Parathyroid adenoma (tissue), 2 donors: Measurements from ENCODE around the gene COL11A2.

Experiments
- H2AFZ ChIP-seq: fragments of 300-600 bp; sonication (generic); one replicate; pipeline ENCODE4 v1.7.0; 2017; ENCODE audit warnings: antibody characterized with exemption, mild to moderate bottlenecking
- H3K27ac ChIP-seq: fragments of 300-600 bp; sonication (generic); one replicate; pipeline ENCODE4 v1.7.0; 2017
- H3K27me3 ChIP-seq: fragments of 300-600 bp; sonication (generic); one replicate; pipeline ENCODE4 v1.7.0; 2017; ENCODE audit warnings: low read length; ENCODE audit not compliant: control insufficient read depth, insufficient read depth
- H3K36me3 ChIP-seq: fragments of 300-600 bp; sonication (generic); one replicate; pipeline ENCODE4 v1.7.0; 2017; ENCODE audit warnings: low read length; ENCODE audit not compliant: control insufficient read depth, insufficient read depth
- H3K4me1 ChIP-seq: fragments of 300-600 bp; sonication (generic); one replicate; pipeline ENCODE4 v1.7.0; 2017; ENCODE audit warnings: control low read depth
- H3K4me2 ChIP-seq: fragments of 300-600 bp; sonication (generic); one replicate; pipeline ENCODE4 v1.7.0; 2017; ENCODE audit warnings: low read length
- H3K4me3 ChIP-seq: fragments of 300-600 bp; sonication (generic); one replicate; pipeline ENCODE4 v1.7.0; 2017; ENCODE audit warnings: low read depth, low read length
- H3K79me2 ChIP-seq: fragments of 300-600 bp; sonication (generic); one replicate; pipeline ENCODE4 v1.7.0; 2017; ENCODE audit warnings: control low read depth
- H3K9ac ChIP-seq: fragments of 300-600 bp; sonication (generic); one replicate; pipeline ENCODE4 v1.7.0; 2017; ENCODE audit warnings: mild to moderate bottlenecking
- H3K9me3 ChIP-seq: fragments of 300-600 bp; sonication (generic); one replicate; pipeline ENCODE4 v1.7.0; 2017; ENCODE audit warnings: low read length; ENCODE audit not compliant: control insufficient read depth
- TF ChIP-seq, protein P1 (sequence below): fragments of 300-600 bp; sonication (generic); IDR thresholded peaks from one replicate; pipeline ENCODE4 v1.7.0; 2017; ENCODE audit warnings: antibody characterized with exemption, mild to moderate bottlenecking
- donor health status: primary hyperparathyroidism.

The COL11A2 gene

DNA sequence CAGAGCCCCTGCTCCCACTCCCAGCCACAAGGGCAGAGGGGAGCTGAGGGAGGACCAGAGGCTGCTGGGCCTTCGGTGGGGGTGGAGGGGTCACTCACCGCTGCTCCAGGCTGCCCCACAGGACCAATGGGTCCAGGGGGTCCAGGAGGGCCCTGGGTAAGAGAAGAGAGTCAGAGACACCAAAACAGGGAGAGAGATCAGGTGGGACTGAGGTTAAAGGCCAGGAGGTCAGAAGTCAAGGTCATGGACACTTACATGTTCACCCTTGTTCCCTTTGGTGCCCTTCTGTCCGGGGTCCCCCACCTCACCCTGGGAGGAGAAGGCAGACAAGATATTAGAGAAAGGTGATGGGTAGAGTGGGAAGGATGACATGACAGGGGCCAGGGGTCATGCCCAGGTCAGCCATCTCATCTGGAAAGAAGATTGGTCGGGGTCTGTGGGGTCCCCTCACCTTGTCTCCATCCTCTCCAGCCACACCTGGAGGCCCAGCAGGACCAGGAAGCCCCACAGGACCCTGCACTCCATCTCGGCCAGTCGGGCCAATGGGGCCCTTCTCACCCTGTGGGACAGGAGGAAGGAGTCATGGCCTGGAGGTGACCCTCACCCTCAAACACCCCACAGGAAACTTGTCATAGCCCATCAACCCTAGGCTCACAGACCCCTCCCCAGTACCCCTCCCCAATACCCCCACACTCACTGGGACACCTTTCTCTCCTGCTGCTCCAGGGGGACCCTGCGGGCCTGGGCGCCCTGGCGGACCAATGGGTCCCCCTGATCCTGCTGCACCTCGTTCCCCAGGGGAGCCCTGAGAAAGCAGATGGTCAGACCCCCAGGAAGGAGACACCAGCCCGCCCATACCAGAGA lies 21.0 kb downstream of the COL11A2 start:
- no peaks in the 10 kb centered on the region for H3K79me2 ChIP-seq
- H3K9ac ChIP-seq = no peak overlapping the region
- H2AFZ ChIP-seq = no peak overlapping the region
- H3K4me2 ChIP-seq = no peak overlapping the region
- H3K4me1 ChIP-seq = no peaks in the 10 kb centered on the region
- TF ChIP-seq, protein P1, sequence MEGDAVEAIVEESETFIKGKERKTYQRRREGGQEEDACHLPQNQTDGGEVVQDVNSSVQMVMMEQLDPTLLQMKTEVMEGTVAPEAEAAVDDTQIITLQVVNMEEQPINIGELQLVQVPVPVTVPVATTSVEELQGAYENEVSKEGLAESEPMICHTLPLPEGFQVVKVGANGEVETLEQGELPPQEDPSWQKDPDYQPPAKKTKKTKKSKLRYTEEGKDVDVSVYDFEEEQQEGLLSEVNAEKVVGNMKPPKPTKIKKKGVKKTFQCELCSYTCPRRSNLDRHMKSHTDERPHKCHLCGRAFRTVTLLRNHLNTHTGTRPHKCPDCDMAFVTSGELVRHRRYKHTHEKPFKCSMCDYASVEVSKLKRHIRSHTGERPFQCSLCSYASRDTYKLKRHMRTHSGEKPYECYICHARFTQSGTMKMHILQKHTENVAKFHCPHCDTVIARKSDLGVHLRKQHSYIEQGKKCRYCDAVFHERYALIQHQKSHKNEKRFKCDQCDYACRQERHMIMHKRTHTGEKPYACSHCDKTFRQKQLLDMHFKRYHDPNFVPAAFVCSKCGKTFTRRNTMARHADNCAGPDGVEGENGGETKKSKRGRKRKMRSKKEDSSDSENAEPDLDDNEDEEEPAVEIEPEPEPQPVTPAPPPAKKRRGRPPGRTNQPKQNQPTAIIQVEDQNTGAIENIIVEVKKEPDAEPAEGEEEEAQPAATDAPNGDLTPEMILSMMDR = no peak
- H3K4me3 ChIP-seq = no peak overlapping the region
- H3K27me3 ChIP-seq = no peaks in the 10 kb centered on the region
- no peaks in the 10 kb centered on the region for H3K9me3 ChIP-seq
- H3K36me3 ChIP-seq = no peaks in the 10 kb centered on the region
- H3K27ac ChIP-seq = no peak overlapping the region

DNA sequence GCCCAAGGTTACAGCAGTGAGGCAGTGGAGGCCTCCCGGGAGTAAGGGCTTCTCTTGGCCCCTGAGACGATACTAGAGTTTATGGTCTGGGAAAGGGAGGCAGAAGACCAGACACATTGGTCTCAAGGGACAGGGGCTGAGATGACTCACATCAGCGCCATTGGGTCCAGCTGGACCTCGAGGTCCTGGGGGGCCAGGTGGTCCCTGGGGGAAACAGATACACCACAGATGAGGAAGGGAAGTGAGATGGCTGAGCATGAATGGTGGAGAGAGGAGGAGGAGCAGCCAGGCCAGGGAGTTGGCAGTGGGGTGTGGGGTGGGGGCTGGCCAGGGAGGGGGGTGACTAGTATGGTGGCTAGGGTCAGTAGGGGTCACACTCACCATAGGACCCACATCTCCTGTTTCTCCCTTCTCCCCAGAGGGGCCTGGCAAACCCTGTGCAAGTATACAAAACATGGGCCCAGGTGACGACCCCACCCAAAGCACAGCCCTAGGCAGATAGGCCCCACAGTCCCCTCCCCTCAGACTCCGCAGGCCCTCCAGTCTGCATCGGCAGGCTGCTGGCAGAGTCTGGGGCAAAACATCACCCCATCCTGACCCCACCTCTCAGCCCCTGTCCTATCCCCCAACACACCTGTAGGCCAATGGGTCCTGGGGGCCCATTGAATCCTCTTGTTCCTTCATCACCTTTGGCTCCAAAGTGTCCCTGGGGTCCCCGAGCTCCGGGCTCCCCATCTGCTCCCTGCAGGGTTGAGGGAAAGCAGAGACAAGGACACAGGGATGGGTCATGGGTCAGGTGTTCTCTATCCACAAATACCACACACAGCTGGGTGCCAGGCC lies 21.9 kb downstream of the COL11A2 start:
- Histone ChIP-seq H3K4me1 (no peaks in the 10 kb centered on the region), H3K79me2 (no peaks in the 10 kb centered on the region), H3K36me3 (no peaks in the 10 kb centered on the region), H3K9ac (no peak overlapping the region), H3K4me2 (no peak overlapping the region), H3K27me3 (no peaks in the 10 kb centered on the region), H3K9me3 (no peaks in the 10 kb centered on the region), H2AFZ (no peak overlapping the region), H3K27ac (no peak overlapping the region), H3K4me3 (no peak overlapping the region)
- TF ChIP-seq, protein P1 = no peak

DNA sequence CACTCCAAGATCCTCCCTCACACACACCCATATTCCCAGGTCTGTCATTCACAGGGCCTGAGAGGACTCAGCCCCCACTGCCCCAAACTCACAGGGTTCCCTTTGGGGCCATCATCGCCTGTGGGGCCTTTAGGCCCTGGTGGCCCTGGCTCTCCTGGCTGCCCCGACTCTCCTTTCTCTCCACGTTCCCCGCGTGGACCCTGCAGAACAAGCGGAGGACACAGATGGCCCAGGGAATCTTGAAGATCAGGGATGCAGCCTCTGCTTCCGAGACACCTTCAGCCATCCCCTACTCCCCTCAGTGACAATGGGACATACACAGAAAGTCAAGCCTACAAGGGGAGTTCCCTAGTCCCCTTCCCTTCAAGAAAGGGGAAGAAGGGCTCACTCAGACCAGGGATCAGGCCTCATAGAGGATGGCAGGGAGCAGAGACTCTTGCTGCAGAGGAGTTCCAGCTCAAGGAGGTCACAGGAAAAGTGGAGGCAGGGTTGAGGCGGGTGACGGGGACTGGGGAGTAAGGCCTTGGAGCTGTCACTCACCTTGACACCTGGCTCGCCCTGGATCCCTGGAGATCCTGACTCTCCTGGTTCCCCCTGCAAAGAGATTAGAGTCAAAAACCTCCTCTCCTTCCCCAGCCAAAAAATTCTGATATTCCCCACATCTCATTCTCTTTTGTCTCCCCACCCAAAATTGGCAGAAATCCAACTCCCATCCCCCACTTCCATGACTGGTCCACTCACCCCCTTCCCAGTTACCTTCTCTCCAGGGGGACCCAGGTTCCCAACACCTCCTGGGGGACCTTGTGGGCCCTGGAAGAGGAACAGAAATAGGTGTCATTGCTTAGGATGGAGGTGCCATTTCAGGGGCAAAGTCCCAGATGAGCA lies 22.7 kb downstream of the COL11A2 start:
- H3K27me3 ChIP-seq = no peaks in the 10 kb centered on the region
- H3K9ac ChIP-seq = no peak overlapping the region
- TF ChIP-seq, protein P1 = no peak
- no peak overlapping the region for H3K4me2 ChIP-seq
- no peak overlapping the region for H3K4me3 ChIP-seq
- H2AFZ ChIP-seq = no peak overlapping the region
- no peaks in the 10 kb centered on the region for H3K36me3 ChIP-seq
- no peaks in the 10 kb centered on the region for H3K4me1 ChIP-seq
- H3K79me2 ChIP-seq = no peaks in the 10 kb centered on the region
- no peak overlapping the region for H3K27ac ChIP-seq
- no peaks in the 10 kb centered on the region for H3K9me3 ChIP-seq

DNA sequence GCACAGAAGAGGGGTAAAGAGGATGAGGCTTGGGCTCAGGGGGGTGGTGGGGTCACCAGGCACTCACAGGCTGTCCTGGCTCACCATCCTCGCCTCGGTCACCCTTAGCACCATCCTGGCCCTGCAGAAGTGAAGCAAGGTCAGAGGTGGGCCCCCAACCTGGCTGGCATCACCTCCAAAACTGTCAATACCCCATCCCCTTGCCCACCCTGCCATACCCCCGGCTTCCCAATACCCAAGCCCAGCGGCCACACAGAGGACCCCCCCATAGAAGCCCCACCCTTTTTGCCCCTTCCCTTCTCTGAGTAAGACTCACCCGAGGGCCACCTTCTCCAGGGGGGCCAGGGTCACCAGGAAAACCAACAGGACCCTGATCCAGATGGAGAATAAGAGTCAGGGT lies 23.6 kb downstream of the COL11A2 start:
- no peaks in the 10 kb centered on the region for H3K9me3 ChIP-seq
- H3K4me3 ChIP-seq = no peak overlapping the region
- no peak overlapping the region for H3K27ac ChIP-seq
- no peak overlapping the region for H3K4me2 ChIP-seq
- H3K9ac ChIP-seq = no peak overlapping the region
- no peaks in the 10 kb centered on the region for H3K27me3 ChIP-seq
- H3K4me1 ChIP-seq = no peaks in the 10 kb centered on the region
- TF ChIP-seq, protein P1 = no peak
- no peaks in the 10 kb centered on the region for H3K79me2 ChIP-seq
- H2AFZ ChIP-seq = no peak overlapping the region
- H3K36me3 ChIP-seq = no peaks in the 10 kb centered on the region
